Heart left ventricle (tissue), 13 donors: ENCODE data around the gene CEP170B.

ENCODE experiments used
- CTCF ChIP-seq, 12 donors: fragments of 200-600 bp; sonication (generic) in 4 of 12; IDR thresholded peaks; one replicate each; pipeline versions ENCODE4 v1.5.0 to v1.8.0; 2018 to 2022; ENCODE audit warnings: antibody characterized with exemption in 12 of 12, mild to moderate bottlenecking in 5 of 12
- POLR2A ChIP-seq, 2 donors: fragments of 450-650 bp; IDR thresholded peaks; one replicate each; pipeline ENCODE4 v1.6.1; 2017; ENCODE audit warnings: antibody characterized with exemption in 2 of 2, mild to moderate bottlenecking in 2 of 2, moderate library complexity in 2 of 2
- donor health status: ischemic (EF 13 %, LVEDD 7.1; RV severe dilation, severe dysfunction).
- donor health status: DM: no; HTN: yes; CAD: no.
- donor health status: DM: no; HTN: no; CAD: no.
- donor health status: ischemic (EF 25% LVEDD 6.9; RV normal size, moderate dysfunction).
- donor health status: ischemic (EF 25% LVEDD 5.7; RV mildly dilated, moderate dysfunction).
- donor health status: ischemic (EF 35%, LVEDD 5.7; RV mildly dilated, moderate dysfunction).
- donor health status: nonischemic (EF 11% LVEDD 7.7; RV severe dilation, severe dysfunction).
- donor health status: DM: yes; HTN: yes; CAD: no.
- donor health status: PGD.
- donor health status: ischemic (EF 29% LVEDD 5.4; RV normal size, mild dysfunction).
- donor health status: nonischemic (EF 23%, LVEDD 6.1; RV moderate dilation, normal function).

DNA sequence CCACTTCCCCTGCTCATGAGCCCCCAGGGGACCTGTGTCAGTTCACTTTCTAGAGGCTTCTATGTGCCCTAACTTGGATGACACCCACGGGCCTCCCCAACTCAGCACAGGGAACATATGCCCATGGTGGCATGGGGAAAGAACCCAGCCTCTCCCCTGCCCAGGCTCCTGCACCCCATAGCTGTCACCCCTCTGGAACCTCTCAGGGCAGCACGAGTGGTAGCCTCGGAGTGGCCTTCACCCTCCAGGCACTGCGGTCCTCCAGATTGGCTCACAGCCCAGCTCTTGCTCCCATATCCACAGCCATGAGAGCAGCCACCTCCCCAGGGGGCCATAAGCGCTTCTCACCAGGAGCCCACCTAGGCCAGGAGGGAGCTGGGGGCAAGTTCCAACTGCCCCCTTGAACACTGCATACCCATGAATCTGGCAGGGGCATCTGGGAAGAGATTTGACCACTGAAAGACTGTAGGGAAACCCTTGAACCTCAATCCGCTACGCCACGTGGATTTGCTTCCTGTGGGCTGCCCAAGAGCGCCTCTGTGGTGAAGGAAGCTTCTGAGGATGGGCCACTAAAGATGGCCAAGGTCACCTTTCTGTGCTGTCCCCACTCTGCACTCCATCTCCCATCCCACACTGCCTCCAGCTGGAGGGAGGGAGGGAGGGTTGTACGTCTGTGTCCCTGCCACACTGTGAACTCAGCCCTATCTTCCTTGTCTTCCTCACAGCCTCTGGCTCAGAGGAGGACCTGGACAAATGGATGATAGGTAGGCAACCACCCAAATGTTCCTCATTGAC lies 71.5 kb downstream of the CEP170B start:
- TF ChIP-seq POLR2A (IDR thresholded peaks at IDR 0.05) = no peak
- TF ChIP-seq CTCF (IDR thresholded peaks at IDR 0.05) = no peak
